Smooth muscle cell of the coronary artery (primary cell): Measurements from ENCODE around the gene FANK1. TPM values are rescaled to one million over a fixed set of nuclear protein-coding genes. Genes with fewer than 3 reads are reported as not detected.

Experiments
- total RNA-seq: library from RNA; depleted of rRNA; stranded (reverse); fragments of >200 nt; gene quantifications from 2 replicates; pipeline ENCODE4 v1.2.3, GENCODE V29; 2014; ENCODE audit warnings: low replicate concordance

The FANK1 gene, protein sequence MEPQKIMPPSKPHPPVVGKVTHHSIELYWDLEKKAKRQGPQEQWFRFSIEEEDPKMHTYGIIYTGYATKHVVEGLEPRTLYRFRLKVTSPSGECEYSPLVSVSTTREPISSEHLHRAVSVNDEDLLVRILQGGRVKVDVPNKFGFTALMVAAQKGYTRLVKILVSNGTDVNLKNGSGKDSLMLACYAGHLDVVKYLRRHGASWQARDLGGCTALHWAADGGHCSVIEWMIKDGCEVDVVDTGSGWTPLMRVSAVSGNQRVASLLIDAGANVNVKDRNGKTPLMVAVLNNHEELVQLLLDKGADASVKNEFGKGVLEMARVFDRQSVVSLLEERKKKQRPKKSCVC
- total RNA-seq, result 5.2 and 13.9 TPM in 2 replicates

GRCh38 chr10:125896088-125896934 lies at the start of gene FANK1:
TSS of gene FANK1 (plus strand) at chr10:125896564. CDS start at chr10:125896643, 79 bp downstream.

DNA sequence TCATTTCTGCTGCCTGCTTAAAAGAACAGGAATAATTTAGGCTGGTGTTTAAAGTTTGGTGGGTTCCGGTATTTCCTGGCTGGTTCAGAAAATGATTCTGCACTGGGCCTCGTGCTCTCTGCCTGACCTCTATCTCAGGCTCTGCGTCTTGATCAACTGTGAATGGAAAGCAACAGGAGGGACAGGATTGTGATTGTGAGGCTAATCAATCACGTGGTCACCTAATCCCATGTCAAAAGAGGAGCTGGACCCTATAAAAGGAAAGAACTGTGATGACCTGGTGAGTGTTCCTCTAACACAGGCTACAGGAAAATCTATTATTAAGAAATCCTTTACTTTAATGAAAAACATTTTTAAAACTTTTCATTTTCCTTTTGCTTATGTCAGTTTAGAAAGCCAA lies 15.2 kb upstream of the FANK1 start, which contains the start of gene DHX32:
Gene DHX32, minus strand, starts transcription at position 101 of the 400 bp plus-strand sequence. CDS start 468 bp downstream, outside the sequence.

Other genes with a start within 250 kb of the FANK1 start
- not detected in 2 replicates for gene TEX36, start 213.4 kb upstream of the FANK1 start, total RNA-seq
- 14.5 and 15.1 TPM in 2 replicates for gene EDRF1, start 176.9 kb upstream of the FANK1 start, total RNA-seq
- 0.30 TPM in 1 of 2 replicates, not detected in the other for gene MMP21, start 120.7 kb upstream of the FANK1 start, total RNA-seq
- 30.8 and 74.2 TPM in 2 replicates for gene UROS, start 73.3 kb upstream of the FANK1 start, total RNA-seq
- 36.2 and 44.6 TPM in 2 replicates for gene BCCIP, start 73.0 kb upstream of the FANK1 start, total RNA-seq
- 26.4 and 29.2 TPM in 2 replicates for gene DHX32, start 15.3 kb upstream of the FANK1 start, total RNA-seq